Ovary (tissue), 9 donors: ENCODE data around the gene TNFRSF6B. TPM values are rescaled to one million over a fixed set of nuclear protein-coding genes. Genes with fewer than 3 reads are reported as not detected.
A peak's percentile ranks its signal among the peaks of the same experiment; 100 is the strongest.

Source experiments
- DNase-seq, 5 donors: peaks; one replicate each; pipeline ENCODE4 v3.0.0-alpha.2; 2019 to 2020
- H3K27ac ChIP-seq, 2 donors: fragments of 200-600 bp; one replicate each; pipeline versions ENCODE4 v1.5.1 to v1.8.0; 2019 to 2022
- H3K27me3 ChIP-seq: fragments of 200-600 bp; one replicate; pipeline ENCODE4 v1.8.0; 2022
- H3K36me3 ChIP-seq: fragments of 200-600 bp; sonication (generic); one replicate; pipeline ENCODE4 v1.5.1; 2019
- H3K4me1 ChIP-seq: one replicate; pipeline ENCODE4 v1.8.1; 2013; ENCODE audit warnings: mild to moderate bottlenecking, moderate library complexity; ENCODE audit not compliant: insufficient read depth
- H3K4me3 ChIP-seq: fragments of 200-600 bp; sonication (generic); one replicate; pipeline ENCODE4 v1.5.1; 2017
- H3K9me3 ChIP-seq, 2 donors: fragments of 200-600 bp in 1 of 2; sonication (generic) in 1 of 2; one replicate each; pipeline versions ENCODE4 v1.5.1 to v1.8.1; 2013 to 2019; ENCODE audit warnings: mild to moderate bottlenecking in 1 of 2, moderate library complexity in 1 of 2
- EP300 ChIP-seq: sonication (generic); formaldehyde crosslinking; IDR thresholded peaks from one replicate; pipeline ENCODE4 v1.6.1; 2017; ENCODE audit warnings: antibody characterized with exemption
- POLR2A ChIP-seq: fragments of 450-650 bp; IDR thresholded peaks from one replicate; pipeline ENCODE4 v1.6.1; 2017; ENCODE audit warnings: antibody characterized with exemption, mild to moderate bottlenecking, moderate library complexity
- WGBS, 3 donors: extraction: QIAGEN DNeasy Blood & Tissue Kit in 1 of 3; methylation state at CpG; one replicate each; pipeline versions ENCODE4 v1.1.5 to v1.1.7; 2013 to 2017; 5-methylcytosine and 5-hydroxymethylcytosine counted together
- intact Hi-C, 4 donors: fragments of 100-400 bp; cut with DNase I; formaldehyde crosslinking; loops; one replicate each; pipeline versions ENCODE4 v1.11.0 to v1.15.1; 2022 to 2023
- polyA plus RNA-seq, 2 donors: library from polyadenylated mRNA; stranded (reverse); fragments of 200-250 nt in 1 of 2; fragments of 350-450 nt in 1 of 2; fragmentation: Illumina TruSeq in 1 of 2; extraction: RNeasy Lipid Tissue Mini Kit (QIAGEN cat#74804) in 1 of 2; gene quantifications; one replicate each; pipeline ENCODE4 v1.2.3, GENCODE V29; 2013 to 2014
- total RNA-seq, 7 donors: library from RNA; depleted of rRNA in 2 of 7; stranded (reverse); fragments of >200 nt in 2 of 7; fragmentation: NEBNext Ultra II Directional in 3 of 7; extraction: Animal tissue kit (Norgen Biotek cat#: 25700) in 3 of 7; gene quantifications; one replicate each; pipeline versions ENCODE4 v1.1.0 to v1.2.4, GENCODE V29; 2016 to 2023
- TF ChIP-seq, protein P1 (sequence below), 3 donors: fragments of 450-650 bp in 2 of 3; fragments of 200-600 bp in 1 of 3; IDR thresholded peaks; one replicate each; pipeline versions ENCODE4 v1.5.1 to v1.8.0; 2016 to 2022; ENCODE audit warnings: antibody characterized with exemption in 3 of 3, mild to moderate bottlenecking in 1 of 3
- donor health status: DM: no; HTN: no; CAD: no; lungs with moderate emphysema.
- donor health status: DM: no; HTN: no; CAD: no.
- donor health status: Bipolar disorder and iron deficiency.
- donor health status: DM: yes; HTN: yes; CAD: no.
- donor health status: DM: no; HTN: no; CAD: no.
- donor health status: DM: yes; HTN: yes; CAD: no.

Gene TNFRSF6B
- total and polyA plus RNA-seq, 9 donors = 2.0 to 7.0 (median 4.2) TPM; not detected in 1

- peaks cover 10% of the 10 kb centered on the region for H3K4me1 ChIP-seq
- no peaks in the 10 kb centered on the region for H3K27me3 ChIP-seq
- DNase-seq = peak in 3 of 5 donors; percentile 44 to 55 (median 50)
- intact Hi-C loops = no loop called here
- no peaks in the 10 kb centered on the region for H3K9me3 ChIP-seq
- 87 to 91% (median 90%) methylated on average over 44 of the region's 44 CpGs for WGBS, 3 donors
- no peak for TF ChIP-seq POLR2A
- no peak for TF ChIP-seq EP300
- TF ChIP-seq, protein P1, sequence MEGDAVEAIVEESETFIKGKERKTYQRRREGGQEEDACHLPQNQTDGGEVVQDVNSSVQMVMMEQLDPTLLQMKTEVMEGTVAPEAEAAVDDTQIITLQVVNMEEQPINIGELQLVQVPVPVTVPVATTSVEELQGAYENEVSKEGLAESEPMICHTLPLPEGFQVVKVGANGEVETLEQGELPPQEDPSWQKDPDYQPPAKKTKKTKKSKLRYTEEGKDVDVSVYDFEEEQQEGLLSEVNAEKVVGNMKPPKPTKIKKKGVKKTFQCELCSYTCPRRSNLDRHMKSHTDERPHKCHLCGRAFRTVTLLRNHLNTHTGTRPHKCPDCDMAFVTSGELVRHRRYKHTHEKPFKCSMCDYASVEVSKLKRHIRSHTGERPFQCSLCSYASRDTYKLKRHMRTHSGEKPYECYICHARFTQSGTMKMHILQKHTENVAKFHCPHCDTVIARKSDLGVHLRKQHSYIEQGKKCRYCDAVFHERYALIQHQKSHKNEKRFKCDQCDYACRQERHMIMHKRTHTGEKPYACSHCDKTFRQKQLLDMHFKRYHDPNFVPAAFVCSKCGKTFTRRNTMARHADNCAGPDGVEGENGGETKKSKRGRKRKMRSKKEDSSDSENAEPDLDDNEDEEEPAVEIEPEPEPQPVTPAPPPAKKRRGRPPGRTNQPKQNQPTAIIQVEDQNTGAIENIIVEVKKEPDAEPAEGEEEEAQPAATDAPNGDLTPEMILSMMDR (IDR thresholded peaks at IDR 0.05) = no peak
- H3K36me3 ChIP-seq = no peaks in the 10 kb centered on the region
- no peak overlapping the region for H3K27ac ChIP-seq
- H3K4me3 ChIP-seq = no peak overlapping the region
Measured at GRCh38 chr20:63689046-63690002, 7.1 kb upstream of the TNFRSF6B start.

DNA sequence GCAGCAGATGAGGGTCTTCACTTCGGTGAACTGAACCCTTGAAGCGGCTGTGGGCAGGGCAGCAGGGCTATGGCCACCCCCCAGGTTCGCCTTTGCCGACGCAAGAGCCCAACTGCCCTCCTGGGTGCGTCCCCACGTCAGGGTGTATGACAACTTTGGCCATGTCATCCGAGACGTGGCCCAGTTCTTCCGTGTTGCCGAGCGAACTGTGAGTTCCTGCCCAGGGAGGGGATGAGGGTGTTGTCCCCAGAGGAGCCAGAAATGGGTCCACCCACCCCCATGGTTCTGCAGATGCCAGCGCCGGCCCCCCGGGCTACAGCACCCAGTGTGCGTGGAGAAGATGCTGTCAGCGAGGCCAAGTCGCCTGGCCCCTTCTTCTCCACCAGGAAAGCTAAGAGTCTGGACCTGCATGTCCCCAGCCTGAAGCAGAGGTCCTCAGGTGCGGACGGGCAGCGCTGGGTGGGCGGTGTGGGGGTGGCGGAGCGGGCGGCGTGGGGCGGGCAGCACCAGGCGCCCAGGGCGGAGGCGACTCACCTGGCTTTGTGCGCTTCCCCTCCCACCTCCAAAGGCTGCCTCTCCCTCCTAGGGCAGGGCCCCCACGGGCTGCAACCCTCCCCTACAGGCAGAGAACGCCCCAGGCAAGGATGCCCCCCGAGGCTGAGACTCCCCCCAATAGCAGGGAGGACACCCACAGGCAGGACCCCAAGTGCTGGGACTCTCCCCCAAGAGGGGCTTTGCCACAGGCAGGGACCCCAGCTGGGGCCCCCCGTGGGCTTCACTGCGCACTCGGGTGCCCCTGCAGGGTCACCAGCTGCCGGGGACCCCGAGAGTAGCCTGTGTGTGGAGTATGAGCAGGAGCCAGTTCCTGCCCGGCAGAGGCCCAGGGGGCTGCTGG lies 6.2 kb upstream of the TNFRSF6B start:
- 79 to 88% (median 80%) methylated on average over 30 to 40 of the region's 40 CpGs for WGBS, 3 donors
- peaks cover 10% of the 10 kb centered on the region for H3K4me1 ChIP-seq

DNA sequence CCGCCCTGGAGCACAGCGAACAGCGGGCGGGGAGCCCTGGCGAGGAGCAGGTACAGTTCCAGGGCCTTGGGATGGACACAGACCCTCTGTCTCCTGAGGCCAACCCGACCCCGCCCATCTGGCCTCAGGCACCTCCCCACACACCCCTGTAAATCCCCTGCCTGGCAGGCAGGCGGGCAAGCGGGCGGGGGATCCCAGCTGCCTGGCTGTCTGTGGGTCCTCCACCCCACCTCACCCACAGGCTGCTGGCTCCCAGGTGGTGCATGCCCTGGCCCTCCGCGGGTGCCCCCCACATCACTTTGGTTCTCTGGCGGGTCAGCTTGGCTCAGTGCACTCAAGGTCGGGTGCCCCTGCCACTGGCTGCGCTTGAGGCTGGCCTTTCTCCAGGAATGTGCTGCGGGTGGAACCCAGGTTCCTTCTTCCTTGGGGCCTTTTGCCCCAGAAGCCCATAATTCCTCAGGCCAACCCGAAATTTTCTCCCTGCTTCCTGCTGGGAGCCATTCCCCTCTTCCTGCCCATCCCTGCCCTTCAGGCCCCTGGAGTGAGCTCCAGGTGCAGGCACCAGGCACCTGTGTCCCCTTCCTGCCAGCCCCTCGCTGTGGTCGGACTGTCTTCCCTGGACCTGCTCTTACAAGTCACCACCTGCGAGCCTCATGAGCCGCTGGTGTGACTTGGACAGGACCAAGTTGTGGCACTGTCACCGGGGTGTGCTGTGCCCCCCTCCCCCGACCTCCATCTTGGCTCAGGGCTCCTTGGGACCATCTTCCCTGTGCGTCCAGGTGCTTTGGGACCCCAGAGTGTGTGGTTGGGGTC lies 5.3 kb upstream of the TNFRSF6B start:
- Histone ChIP-seq H3K27ac (no peak overlapping the region), H3K36me3 (no peaks in the 10 kb centered on the region), H3K4me3 (no peak overlapping the region), H3K27me3 (no peaks in the 10 kb centered on the region), H3K9me3 (no peaks in the 10 kb centered on the region), H3K4me1 (peaks cover 10% of the 10 kb centered on the region)
- intact Hi-C loops = no loop called here
- WGBS, 3 donors = 63 to 77% (median 72%) methylated on average over 19 to 24 of the region's 24 CpGs
- peak in 2 of 5 donors; percentile 37 to 48 for DNase-seq
- TF ChIP-seq EP300 (no peak), POLR2A (no peak)
- TF ChIP-seq, protein P1 (IDR thresholded peaks at IDR 0.05) = no peak

More for the DNA sequence above, 6.2 kb upstream of the TNFRSF6B start:
- Histone ChIP-seq H3K4me3 (no peak overlapping the region), H3K27me3 (no peaks in the 10 kb centered on the region), H3K27ac (no peak overlapping the region), H3K9me3 (no peaks in the 10 kb centered on the region), H3K36me3 (no peaks in the 10 kb centered on the region)
- DNase-seq = peak in 1 of 5 donors; percentile 31
- intact Hi-C loops = no loop called here
- TF ChIP-seq, protein P1 (IDR thresholded peaks at IDR 0.05) = no peak
- TF ChIP-seq EP300 (no peak), POLR2A (no peak)
